GM21723 (cell line): ENCODE results near the gene RAD51B.
"Not testable (repeated sequence)": the region's sequence is repeated elsewhere in the genome, so short reads cannot be mapped to it uniquely, and the experiment has no call there.

ENCODE experiments used
- ATAC-seq: cut with Tn5 transposase; IDR thresholded peaks from one replicate; pipeline ENCODE4 v1.9.1; 2021; ENCODE audit warnings: mild to moderate bottlenecking, moderate library complexity; ENCODE audit not compliant: unreplicated experiment

The RAD51B gene

GRCh38 chr14:68106456-68106855, 286.9 kb downstream of the RAD51B start:
- no peak for ATAC-seq

- no peak for ATAC-seq
These were observed 287.3 kb downstream of the RAD51B start for GRCh38 chr14:68106905-68107304.

- ATAC-seq, result no peak
These were observed 289.7 kb downstream of the RAD51B start for GRCh38 chr14:68109132-68109900.

GRCh38 chr14:68111097-68111852, 291.7 kb downstream of the RAD51B start:
- ATAC-seq, result no peak

GRCh38 chr14:68111853-68112270, 292.3 kb downstream of the RAD51B start:
- ATAC-seq, result no peak

- no peak for ATAC-seq
These were observed 292.9 kb downstream of the RAD51B start for GRCh38 chr14:68112442-68112841.

GRCh38 chr14:68113343-68113930, 293.9 kb downstream of the RAD51B start:
- no peak for ATAC-seq

GRCh38 chr14:68115952-68116351, 296.4 kb downstream of the RAD51B start:
- ATAC-seq, result not testable (repeated sequence)

- ATAC-seq, result no peak
These were observed 303.1 kb downstream of the RAD51B start for GRCh38 chr14:68122651-68123050.

GRCh38 chr14:68124050-68124449, 304.5 kb downstream of the RAD51B start:
- no peak for ATAC-seq

- ATAC-seq, result no peak
These were observed 305.6 kb downstream of the RAD51B start for GRCh38 chr14:68124979-68125731.

- no peak for ATAC-seq
These were observed 307.6 kb downstream of the RAD51B start for GRCh38 chr14:68127166-68127565.

- no peak for ATAC-seq
These were observed 312.3 kb downstream of the RAD51B start for GRCh38 chr14:68131907-68132306.

- ATAC-seq, result no peak
These were observed 313.1 kb downstream of the RAD51B start for GRCh38 chr14:68132563-68133121.

- ATAC-seq, result no peak
These were observed 314.3 kb downstream of the RAD51B start for GRCh38 chr14:68133856-68134255.

- no peak for ATAC-seq
These were observed 315.4 kb downstream of the RAD51B start for GRCh38 chr14:68135028-68135427.

- ATAC-seq, result no peak
These were observed 316.0 kb downstream of the RAD51B start for GRCh38 chr14:68135566-68135965.

- no peak for ATAC-seq
These were observed 318.4 kb downstream of the RAD51B start for GRCh38 chr14:68137704-68138619.

GRCh38 chr14:68139431-68140075, 320.0 kb downstream of the RAD51B start:
- ATAC-seq, result no peak
